Skin of body (tissue), 2 donors: ENCODE data around the gene IPCEF1. TPM values are rescaled to one million over a fixed set of nuclear protein-coding genes. Genes with fewer than 3 reads are reported as not detected.
"Not testable (repeated sequence)": the region's sequence is repeated elsewhere in the genome, so short reads cannot be mapped to it uniquely, and the experiment has no call there.

ENCODE experiments used
- DNase-seq: peaks from one replicate; lab custom pipeline; 2025; lab: John Stamatoyannopoulos, UW
- total RNA-seq: library from RNA; depleted of rRNA; stranded (reverse); fragments of >200 nt; gene quantifications from one replicate; pipeline ENCODE4 v1.2.3, GENCODE V29; 2014

The IPCEF1 gene
- total RNA-seq, 1 donor from 2014 or later = 2.5 TPM

DNA sequence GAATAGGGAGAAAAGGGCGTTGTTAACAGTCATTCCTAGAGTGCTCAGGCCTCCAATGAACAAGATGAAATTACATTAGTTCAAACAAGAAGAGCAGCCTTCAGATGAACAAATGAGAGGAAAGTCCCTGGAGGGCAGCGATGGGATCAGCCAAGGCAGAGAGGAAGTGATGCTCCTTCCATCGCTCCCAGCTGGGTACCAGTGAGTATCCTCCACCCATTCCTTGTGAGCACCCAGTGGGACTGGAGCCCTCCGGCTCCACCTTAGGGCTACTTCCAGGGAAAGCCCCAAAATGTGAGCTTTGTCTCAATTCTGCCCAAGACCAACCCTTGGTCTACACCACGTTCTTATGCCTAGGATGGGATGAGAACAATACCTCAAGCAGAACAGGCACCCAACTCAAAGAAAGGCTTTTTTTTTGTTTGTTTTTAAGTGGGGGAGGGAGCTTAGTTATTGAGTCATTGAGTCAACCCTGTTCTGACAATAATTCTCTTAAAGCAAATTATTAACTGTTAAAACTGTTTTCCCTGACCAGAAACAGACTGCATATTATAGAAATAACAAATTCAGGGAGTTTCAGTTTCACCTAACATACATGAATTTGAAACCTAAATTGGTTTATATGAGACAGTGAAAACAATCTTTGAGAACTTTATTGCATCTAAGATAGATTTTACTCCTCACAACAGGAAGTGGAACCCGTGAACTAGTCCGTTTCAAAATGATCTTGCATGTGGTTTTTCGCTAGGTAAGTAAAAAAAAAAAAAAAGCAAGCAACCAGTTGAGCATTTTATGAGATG lies 106.9 kb downstream of the IPCEF1 start:
- DNase-seq = no peak

DNA sequence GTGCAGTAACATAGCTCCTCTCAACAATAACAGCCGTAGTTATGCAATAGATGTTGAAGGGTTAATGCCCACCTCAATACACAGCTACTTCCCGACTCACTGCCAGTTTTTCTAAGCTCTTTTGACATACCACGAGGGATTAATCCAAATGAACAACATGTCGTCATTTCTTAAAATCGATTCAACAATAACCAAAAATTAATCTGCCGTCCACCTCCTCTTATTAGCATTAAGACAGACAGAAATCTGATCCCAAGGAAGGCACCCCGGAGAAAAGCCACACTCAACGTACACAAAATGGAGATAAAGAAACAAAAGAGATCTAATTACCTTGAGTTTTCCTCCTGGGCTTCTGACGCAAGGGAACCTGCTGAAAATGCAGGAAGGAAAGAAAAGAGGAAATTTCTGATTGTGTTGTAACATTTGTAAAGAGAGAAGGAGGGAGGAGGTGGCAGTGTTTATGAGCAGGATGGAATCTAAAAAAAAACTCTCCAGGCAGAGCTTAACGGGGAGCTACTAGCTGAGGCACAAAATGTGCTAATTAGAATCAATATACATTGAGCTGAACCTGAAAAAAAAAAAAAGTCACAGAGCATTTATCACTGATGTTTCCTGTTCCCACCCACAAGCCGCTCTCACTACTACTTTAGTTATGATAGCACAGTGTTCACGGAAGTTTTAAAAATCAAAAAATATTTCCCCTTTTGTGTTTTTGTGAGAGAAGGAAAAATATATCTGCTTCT lies 109.3 kb downstream of the IPCEF1 start:
- no peak for DNase-seq

DNA sequence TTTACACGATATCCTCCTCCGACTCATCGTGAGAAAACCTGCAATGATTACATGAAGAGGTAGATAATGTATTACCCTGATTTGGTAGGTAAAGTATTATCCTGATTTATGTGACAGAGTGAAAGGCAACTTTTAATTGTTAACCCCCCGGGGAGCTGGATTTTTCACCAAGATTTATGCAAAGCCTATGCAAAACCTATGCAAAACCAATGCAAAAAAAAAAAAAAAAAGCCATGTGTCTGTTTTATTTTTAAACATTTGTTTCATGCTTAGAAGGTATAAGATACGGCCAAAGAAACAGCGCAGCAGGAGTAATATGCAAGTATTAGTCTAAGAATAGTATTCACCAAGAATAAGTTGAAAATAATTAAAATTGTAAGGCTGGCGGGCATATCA lies 109.9 kb downstream of the IPCEF1 start:
- DNase-seq = no peak

DNA sequence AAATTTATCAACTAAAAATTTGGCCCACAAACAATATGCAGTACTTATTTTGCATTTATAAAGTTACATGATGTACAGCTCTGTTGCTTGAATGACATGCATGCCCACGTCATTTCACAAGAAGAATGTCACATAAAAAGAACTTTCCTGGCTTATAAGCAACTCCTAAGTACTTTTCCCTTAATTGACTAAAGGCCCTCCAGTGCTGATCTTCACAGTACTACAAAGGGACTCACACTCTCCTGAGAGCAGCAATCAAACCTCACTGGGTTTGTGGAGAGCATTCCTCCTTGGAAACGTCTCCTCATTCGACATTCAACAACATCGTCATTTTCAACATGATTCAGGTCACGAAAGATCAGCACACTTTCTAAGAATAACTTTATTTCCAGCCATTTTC lies 111.1 kb downstream of the IPCEF1 start:
- no peak for DNase-seq

DNA sequence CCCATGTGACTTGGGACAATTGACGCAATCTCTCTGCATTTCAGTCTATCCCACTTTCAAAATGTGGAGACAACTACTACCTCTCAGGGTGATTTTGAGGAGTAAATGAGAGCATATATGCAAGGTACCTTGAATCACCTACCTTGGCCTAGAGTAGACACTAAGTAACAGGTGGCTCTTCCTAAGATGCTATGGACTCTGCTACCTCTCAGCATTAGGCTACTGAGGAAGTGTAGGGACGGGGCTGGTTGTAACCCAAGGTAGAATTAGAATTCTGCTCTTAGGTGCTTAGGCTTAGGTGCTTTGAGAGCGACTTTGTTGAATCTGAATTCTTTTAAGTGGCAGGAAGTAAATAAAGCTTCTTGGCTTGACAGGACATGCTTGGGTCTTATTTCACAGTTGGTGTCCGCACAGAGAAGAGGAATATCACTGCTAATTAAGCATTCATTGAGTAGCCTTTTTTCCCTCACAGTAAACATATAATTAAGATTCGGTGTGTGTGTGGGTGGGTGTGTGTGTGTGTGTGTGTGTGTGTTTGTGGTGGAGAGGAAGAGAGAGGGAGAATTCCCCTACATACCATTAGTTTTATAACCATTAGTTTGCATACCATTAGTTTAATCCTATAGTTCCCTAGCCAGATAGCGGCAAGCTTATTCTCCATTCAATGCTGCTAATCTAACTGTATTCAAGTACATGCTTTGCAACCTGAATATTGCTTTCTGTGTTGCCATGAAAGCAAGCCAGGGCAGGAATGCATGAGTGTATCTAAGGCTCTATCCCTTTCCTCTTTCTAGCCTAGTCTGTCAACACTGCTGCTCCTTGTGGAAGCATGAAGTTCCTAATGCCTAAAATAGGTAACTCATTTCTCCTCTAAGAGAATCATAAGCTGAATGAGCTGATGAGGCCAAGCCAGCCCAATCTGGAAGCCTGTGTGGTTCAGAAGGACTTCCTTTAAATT lies 112.5 kb downstream of the IPCEF1 start:
- no peak for DNase-seq

DNA sequence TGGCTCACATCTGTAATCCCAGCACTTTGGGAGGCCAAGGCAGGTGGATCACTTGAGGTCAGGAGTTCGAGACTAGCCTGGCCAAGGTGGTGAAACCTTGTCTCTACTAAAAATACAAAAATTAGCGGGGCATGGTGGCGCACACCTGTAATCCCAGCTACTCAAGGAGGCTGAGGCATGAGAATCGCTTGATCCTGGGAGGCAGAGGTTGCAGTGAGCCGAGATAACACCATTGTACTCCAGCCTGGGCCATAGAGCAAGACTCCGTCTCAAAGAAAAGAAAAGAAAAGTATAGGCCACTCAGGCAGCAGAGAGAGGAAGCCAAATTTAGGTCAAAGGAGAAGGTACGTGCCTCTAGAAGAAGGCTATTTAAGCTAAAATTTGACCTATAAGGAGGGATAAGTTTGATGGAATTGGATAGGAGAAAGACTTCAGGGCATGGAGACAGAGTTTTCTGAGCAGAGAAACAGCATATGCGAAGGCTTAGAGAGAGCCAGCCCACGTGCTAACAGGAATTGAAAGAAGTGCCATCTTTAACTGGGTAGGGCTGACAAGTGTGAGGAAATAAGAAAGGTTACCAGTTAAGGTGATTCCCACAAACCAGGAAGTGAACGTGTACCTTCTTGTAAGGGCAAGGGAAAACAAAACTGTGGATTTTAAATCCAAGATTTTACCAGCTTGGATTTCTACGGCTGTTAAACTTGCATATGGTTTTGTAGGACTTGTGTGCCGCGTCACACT lies 113.8 kb downstream of the IPCEF1 start:
- no peak for DNase-seq

DNA sequence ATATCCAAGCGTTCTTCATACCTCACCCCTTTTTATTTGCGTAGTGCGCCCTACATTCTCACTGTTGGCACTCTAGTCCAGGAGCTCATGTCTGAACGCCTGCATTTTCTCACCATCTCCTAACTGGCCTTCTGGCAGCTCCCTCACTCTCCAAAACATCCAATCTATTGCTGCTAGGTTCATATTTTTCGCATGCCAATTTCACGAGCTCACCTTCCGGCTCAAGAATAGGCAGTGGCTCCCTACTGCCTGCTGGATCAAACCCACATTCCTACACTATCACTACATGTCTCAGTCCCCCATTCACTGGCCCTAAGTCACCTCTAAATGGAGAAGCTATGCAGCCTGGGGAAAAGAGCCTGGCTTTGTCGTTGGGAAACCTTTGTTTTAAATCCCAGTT lies 115.0 kb downstream of the IPCEF1 start:
- no peak for DNase-seq

DNA sequence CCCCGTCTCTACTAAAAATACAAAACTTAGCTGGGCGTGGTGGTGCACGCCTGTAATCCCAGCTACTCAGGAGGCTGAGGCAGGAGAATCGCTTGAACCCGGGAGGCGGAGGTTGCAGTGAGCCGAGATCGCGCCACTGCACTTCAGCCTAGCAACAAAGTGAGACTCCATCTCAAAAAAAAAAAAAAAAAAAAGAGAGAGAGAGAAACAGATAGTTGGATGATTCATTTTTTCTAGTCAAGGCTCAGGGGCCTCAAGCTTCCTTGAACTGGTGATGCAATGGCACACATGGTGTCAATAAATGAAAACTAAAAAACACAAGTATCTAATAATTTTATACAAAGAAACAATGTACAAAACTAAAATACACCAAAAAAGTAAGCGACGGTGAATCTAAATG lies 115.5 kb downstream of the IPCEF1 start:
- not testable (repeated sequence) for DNase-seq

DNA sequence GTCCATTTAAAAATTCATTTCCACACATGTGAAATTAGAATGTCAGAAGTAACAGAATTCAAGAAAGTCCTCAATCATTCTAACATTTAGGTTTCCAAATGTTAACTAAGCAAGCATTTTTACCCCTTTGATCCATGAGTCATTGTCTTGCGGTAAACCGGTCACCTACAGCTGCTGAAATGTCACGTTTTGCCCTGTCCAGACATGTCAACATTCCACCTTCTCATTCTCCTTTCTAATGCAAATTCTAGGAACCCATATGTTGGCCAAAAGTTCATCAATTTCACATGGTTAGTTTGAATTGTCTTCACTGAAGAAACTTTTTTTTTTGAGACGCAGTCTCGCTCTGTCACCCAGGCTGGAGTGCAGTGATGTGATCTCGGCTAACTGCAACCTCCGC lies 117.2 kb downstream of the IPCEF1 start:
- no peak for DNase-seq

DNA sequence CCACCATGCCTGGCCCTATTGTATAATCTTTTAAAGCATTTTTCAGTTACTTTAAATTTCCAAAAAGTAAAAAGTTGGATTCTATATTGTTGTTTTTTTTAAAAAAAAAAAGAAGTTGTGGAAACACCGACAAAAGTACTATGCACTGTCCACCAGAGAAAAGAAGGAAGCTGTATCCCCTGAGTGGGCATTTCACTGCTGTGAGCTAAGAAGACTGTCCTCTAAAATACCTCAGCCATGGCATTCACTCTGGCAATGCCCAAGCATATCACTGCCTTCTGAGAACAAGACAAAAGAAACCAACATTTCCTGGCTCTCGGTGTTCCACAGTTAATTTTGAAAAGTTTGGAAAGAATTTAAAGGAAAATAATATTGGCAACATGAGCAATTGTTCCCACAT lies 117.8 kb downstream of the IPCEF1 start:
- DNase-seq = no peak

DNA sequence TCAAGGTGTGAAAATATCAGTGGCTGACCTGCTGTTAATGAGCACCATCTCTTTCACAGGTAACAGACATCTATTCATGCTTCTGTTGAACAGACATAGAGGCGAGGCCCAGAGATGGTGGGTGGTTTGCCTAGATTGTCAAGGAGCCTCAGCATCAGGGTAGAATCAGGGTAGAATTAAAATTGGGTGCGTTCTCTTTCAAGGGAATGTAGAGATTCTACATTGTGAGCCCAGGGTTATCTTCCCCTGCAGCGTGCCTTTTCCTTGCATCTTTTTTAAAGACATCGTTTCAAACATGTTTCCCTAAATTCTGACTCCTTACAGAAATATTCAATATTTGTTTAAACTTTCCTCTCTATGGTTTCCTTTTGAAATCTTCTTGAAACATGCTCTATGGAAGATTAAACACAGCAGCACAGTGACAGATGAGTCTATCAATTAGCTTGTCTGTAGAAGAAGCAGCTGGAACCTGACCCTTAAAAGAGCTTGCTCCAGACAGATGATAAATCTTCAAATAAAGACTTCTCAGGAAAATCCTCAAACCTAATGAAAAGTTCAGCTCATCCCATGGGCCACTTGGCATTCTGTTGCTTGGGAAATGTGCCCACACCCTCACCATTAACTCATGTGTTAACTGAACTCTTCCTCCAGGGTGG lies 119.8 kb downstream of the IPCEF1 start:
- no peak for DNase-seq

DNA sequence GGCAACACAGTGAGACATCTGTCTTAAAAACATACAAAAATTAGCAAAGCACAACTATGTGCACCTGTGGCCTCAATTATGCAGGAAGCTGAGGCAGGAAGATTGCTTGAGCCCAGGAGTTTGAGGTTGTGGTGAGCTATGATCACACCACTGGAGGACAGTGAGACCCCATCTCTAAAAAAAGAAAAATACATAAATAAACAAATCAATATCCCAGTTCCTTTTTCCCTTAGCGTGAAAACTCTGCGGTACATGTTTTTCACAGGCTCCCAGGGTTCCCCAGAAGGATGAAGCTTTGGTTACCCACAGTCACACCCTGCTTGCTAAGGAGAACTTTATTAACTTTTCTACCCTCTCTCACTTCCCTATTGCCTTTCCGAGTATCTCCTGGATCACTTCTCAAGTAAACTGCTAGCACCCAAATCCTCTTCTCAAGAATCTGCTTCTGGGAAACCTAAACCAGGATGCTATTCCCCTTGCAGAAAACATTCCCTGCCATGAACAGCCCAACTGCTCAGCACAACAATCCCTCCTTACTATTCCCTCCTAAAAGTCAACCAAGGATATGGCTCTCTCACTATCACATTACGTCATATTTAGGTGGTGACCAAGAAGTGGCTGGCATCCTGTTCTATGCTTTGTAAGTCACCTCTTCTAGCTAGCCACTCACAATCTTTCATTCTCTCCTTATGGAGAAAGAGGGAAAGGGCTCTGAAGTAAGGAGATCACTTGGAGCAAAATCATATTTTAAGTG lies 122.4 kb downstream of the IPCEF1 start:
- DNase-seq = no peak

DNA sequence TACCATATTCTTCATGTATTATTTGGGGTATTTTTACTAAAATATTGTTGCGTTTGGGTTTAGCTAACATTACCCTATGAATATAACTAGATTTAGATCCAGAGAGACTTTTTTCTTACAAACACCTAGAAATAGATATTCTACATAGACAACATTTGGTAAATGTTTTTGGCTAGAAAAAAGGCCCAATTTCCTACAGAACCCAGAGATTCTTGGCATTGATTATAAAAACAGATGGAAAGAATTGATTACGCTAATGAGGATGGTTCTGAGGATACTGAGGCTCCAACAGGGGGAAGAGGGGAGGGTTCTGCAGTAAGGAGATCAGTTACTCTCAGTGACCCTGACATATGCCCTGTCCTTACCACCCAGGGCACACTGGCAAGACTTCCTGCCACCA lies 123.2 kb downstream of the IPCEF1 start:
- DNase-seq = no peak

DNA sequence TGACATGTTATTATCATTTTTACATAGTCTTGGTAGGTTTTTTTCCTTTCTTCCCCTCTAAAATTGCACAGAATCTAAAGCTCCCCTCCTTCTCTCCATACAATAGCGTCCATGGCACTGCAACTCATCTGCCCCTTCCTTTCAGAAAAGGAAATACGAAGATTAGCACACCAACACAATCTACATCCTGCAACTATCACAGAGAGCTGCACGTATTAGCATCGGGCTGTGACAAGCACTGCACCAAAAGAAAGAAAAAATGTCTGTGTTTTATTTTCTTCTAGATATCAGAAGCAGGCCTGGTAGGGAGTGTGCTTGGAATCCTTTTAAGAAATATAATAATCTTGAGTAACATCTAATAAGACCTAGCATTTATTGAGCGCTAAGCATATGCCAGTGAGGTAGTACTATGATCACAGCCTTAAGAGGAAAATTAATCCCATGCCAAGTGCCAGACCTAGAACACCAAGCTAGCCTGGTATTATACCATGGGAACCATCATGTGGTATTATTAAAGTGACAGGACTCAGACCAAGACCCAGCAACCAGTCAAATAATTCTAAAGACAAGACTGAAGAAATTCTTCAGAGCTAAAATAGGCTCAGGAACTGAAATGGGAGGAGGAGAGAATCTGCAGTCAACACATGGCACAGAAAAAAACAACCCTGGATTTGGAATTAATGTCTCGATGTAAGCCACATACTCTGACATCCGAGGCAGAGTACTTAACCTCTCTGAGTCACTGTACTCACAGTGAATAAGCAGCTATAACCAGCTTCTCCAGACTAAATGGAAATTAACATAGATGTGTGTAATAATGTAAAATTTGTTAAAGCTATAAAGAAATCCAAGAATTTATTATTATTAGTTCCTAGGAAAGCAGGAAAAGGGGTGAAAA lies 124.3 kb downstream of the IPCEF1 start:
- DNase-seq = no peak

DNA sequence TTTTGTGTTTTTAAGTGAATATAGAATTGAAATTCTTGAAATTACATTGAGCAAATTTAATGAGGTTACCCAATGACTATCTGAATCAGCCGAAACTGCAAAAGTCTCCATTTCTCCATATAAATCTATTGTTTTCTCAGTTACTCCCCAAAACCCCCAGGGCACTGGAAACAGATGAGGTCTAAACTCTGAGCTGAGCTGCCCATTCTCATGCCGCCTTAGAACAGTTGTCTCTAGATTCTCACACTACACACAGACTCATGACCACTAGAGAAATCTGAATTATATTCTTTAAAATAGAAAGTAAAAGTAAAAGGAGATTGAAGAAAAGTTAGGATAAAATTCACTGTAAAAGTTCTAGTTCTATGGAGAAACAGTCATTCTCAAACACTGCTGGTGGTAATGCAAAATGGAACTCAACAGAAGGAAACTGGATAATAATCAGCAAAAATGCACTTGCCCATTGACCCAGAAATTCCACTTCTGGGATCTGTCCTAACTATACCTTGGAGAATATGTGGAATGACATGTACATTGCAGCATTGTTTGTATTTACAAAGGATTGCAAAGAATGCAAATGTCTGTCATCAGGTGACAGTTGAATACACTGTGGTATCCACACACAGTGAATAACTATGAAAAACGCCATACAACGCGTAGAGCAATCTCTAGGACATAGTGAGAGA lies 125.5 kb downstream of the IPCEF1 start:
- DNase-seq = no peak

DNA sequence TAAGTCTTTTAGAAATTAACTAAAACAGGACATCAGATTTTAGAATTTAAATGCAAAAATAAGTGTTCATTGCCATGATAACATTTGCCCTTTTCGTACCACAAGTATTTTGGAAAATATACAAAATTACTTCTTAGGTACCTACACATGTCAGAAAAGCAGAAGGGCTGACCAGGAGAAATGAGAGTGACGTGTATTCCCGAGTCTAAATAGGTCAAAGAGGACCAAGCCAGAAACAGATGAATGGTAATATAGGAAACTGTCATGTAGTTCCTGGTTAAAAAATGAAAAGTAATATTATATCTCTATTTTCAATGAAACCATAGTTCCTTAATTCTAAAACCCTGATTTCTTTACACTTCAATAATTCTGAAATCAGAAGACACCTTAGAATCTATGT lies 126.2 kb downstream of the IPCEF1 start:
- DNase-seq = no peak

DNA sequence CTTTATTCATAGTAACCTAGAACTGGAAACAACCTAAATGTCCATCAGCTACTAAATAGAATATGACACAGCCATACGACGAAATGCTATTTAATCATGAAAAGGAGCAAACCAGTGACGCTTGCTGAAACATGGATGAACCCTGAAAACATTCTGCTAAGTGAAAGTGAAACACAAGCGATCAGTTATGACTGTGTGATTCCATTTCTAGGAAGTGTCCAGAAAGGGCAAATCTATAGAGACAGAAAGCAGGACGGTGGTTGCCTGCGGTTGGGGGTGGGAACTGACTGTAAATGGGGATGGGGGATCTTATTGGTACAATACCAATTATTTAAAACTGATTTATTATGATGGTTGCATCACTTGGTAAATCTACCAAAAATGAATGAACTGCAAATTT lies 126.8 kb downstream of the IPCEF1 start:
- no peak for DNase-seq

DNA sequence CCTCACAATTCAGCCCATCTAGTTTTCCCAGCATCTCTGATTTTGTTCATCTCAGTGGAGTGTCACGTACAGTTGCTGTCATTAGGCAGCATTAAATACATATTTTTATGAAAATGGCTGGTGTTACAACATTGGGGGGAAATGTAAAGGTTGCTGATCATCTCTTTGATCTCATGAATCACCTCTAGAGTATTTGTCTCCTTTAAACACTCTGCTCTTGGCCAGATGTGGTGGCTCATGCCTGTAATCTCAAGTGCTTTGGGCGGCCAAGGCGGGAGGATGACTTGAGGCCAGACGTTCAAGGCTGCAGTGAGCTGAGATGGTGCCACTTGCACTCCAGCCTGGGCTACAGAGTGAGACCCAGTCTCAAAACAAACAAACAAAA lies 128.1 kb downstream of the IPCEF1 start:
- DNase-seq = no peak
